T-cell (primary cell): Measurements from ENCODE around the gene LUC7L. TPM values are rescaled to one million over a fixed set of nuclear protein-coding genes. Genes with fewer than 3 reads are reported as not detected.

Source experiments
- ATAC-seq, 4 experiments: fragments of 200-7000 bp in 3 of 4; fragments of 150-1000 bp in 1 of 4; cut with Tn5 transposase; replicated peaks in 1 of 4; 1 replicate in 3 of 4; 2 replicates in 1 of 4; pipeline ENCODE4 v1.10.0; 2021; ENCODE audit warnings: moderate library complexity in 3 of 4, mild to moderate bottlenecking in 2 of 4, moderate number of reproducible peaks in 1 of 4
- CTCF ChIA-PET, 2 donors: fragments of 300-600 bp; sonication (Branson Sonifier 250); formaldehyde crosslinking; loops; one replicate each; lab custom pipeline; 2022; ENCODE audit warnings: antibody characterized with exemption in 2 of 2; lab: Charles Lee
- POLR2A ChIA-PET, 2 donors: fragments of 300-600 bp; sonication (Branson Sonifier 250); formaldehyde crosslinking; loops; one replicate each; lab custom pipeline; 2022; ENCODE audit warnings: antibody characterized with exemption in 2 of 2; lab: Charles Lee
- DNase-seq, 35 experiments: peaks; one replicate each; pipeline versions ENCODE4 v3.0.0 to v3.0.0-alpha.2; 2013 to 2023
- H3K27ac ChIP-seq: one replicate; pipeline ENCODE4 v1.5.1; 2013; ENCODE audit warnings: low read length
- H3K27me3 ChIP-seq, 2 experiments: replicated peaks in 1 of 2; 1 replicate in 1 of 2; 2 replicates in 1 of 2; pipeline versions ENCODE4 v1.6.1 to v1.7.0; 2013; ENCODE audit warnings: low read length in 1 of 2, mixed read lengths in 1 of 2; ENCODE audit not compliant: control insufficient read depth in 2 of 2, insufficient read depth in 2 of 2; ENCODE audit errors: extremely low read depth in 1 of 2
- H3K36me3 ChIP-seq, 2 donors: 1 replicate in 1 of 2; 2 replicates in 1 of 2; pipeline versions ENCODE4 v1.6.1 to v1.7.0; 2013; ENCODE audit warnings: low read length in 1 of 2; ENCODE audit not compliant: control insufficient read depth in 2 of 2, insufficient read depth in 1 of 2; ENCODE audit errors: extremely low read depth in 1 of 2
- H3K4me1 ChIP-seq, 2 experiments: 1 replicate in 1 of 2; 2 replicates in 1 of 2; pipeline versions ENCODE4 v1.6.1 to v1.7.0; 2013; ENCODE audit warnings: low read length in 2 of 2, mixed read lengths in 1 of 2; ENCODE audit not compliant: insufficient read depth in 2 of 2, control insufficient read depth in 1 of 2; ENCODE audit errors: extremely low read depth in 1 of 2
- H3K4me3 ChIP-seq, 2 donors: 1 replicate in 1 of 2; 2 replicates in 1 of 2; pipeline versions ENCODE4 v1.5.1 to v1.7.0; 2013; ENCODE audit warnings: mild to moderate bottlenecking in 2 of 2, low read length in 1 of 2, moderate library complexity in 1 of 2; ENCODE audit not compliant: control insufficient read depth in 1 of 2; ENCODE audit errors: extremely low read depth in 1 of 2
- H3K9me3 ChIP-seq: 2 replicates; pipeline ENCODE4 v1.7.0; 2013
- H3K27ac Mint-ChIP-seq, 2 donors: one replicate each; pipeline ENCODE4 v1.8.0; 2020 to 2021; ENCODE audit warnings: mild to moderate bottlenecking in 2 of 2, mixed read lengths in 2 of 2
- H3K27me3 Mint-ChIP-seq, 2 donors: one replicate each; pipeline ENCODE4 v1.8.0; 2021 to 2022; ENCODE audit warnings: mixed read lengths in 2 of 2
- H3K36me3 Mint-ChIP-seq: one replicate; pipeline ENCODE4 v1.8.0; 2021; ENCODE audit warnings: mixed read lengths
- H3K4me1 Mint-ChIP-seq, 3 donors: one replicate each; pipeline ENCODE4 v1.8.0; 2020 to 2022; ENCODE audit warnings: mixed read lengths in 3 of 3, mild to moderate bottlenecking in 1 of 3
- H3K4me3 Mint-ChIP-seq, 3 donors: one replicate each; pipeline ENCODE4 v1.8.0; 2020 to 2022; ENCODE audit warnings: mild to moderate bottlenecking in 3 of 3, mixed read lengths in 3 of 3, moderate library complexity in 3 of 3
- H3K9me3 Mint-ChIP-seq, 3 donors: one replicate each; pipeline ENCODE4 v1.8.0; 2020 to 2022; ENCODE audit warnings: mixed read lengths in 3 of 3
- WGBS: methylation state at CpG from one replicate; pipeline ENCODE4 v1.1.5; 2013; ENCODE audit warnings: missing lambda C conversion rate; ENCODE audit not compliant: insufficient coverage; 5-methylcytosine and 5-hydroxymethylcytosine counted together
- total RNA-seq, 35 experiments: library from RNA in 6 of 35; stranded (reverse) in 6 of 35; fragments of 120-200 nt in 1 of 35; gene quantifications; one replicate each; pipeline versions ENCODE4 v1.2.1 to v1.2.4 and lab custom pipeline; 2013 to 2026

Gene LUC7L
- total RNA-seq, 5 donors from 2014 or later (not counting 1 experiment from before 2014, with no cell fraction given) = 134 to 170 (median 158) TPM

- Histone ChIP-seq H3K27me3 (peaks cover 7 to 41% of the 10 kb centered on the region in 2 experiments), H3K4me1 (peaks cover 0 to 25% of the 10 kb centered on the region in 2 experiments), H3K9me3 (no peaks in the 10 kb centered on the region), H3K4me3 (peak overlapping the region; percentile 42 to 67), H3K27ac (no peak overlapping the region), H3K36me3 (no peaks in the 10 kb centered on the region)
- CTCF ChIA-PET = interaction anchor here (0.7 to 1.3 kb wide), 6 partner anchors 8 to 181 kb away, joined by 3 to 8 read pairs (median 4); no protein-coding TSS in a partner anchor
- WGBS = 2% methylated on average over 80 of the region's 89 CpGs
- peak; percentile 83 to 92 (median 87) for ATAC-seq
- Mint-ChIP-seq H3K36me3 (no peaks in the 10 kb centered on the region), H3K9me3 (no peaks in the 10 kb centered on the region), H3K27ac (no peak overlapping the region), H3K4me3 (peak overlapping the region; percentile 6 to 71 (median 57)), H3K4me1 (peaks cover 0 to 17% (median 6%) of the 10 kb centered on the region in 3 donors), H3K27me3 (peaks cover 5 to 26% of the 10 kb centered on the region in 2 donors)
- POLR2A ChIA-PET = no interaction called here
- DNase-seq = peak in 33 of 35 experiments; percentile 61 to 89 (median 82)
Observed at GRCh38 chr16:180681-181564, 48.3 kb downstream of the LUC7L start.

- ChIA-PET CTCF (interaction anchor here in 1 of 2 donors (0.7 to 0.8 kb wide), 3 partner anchors 9 to 182 kb away, joined by 3 to 8 read pairs (median 7); no protein-coding TSS in a partner anchor), POLR2A (no interaction called here)
- peaks cover 0 to 28% of the 10 kb centered on the region in 2 experiments for H3K4me1 ChIP-seq
- H3K9me3 ChIP-seq = no peaks in the 10 kb centered on the region
- Mint-ChIP-seq H3K27ac (no peak within 1 kb of the TSS), H3K4me3 (peak within 1 kb of the TSS; percentile 6 to 71 (median 57)), H3K9me3 (no peaks in the 10 kb centered on the region), H3K36me3 (no peaks in the 10 kb centered on the region), H3K27me3 (peaks cover 9 to 31% of the 10 kb centered on the region in 2 donors), H3K4me1 (peaks cover 3 to 22% (median 10%) of the 10 kb centered on the region in 3 donors)
- ATAC-seq = peak in 3 of 4 experiments; percentile 9 to 16 (median 13)
- H3K27me3 ChIP-seq = peaks cover 10 to 46% of the 10 kb centered on the region in 2 experiments
- peak in 11 of 35 experiments; percentile 9 to 60 (median 21) for DNase-seq
- H3K27ac ChIP-seq = no peak within 1 kb of the TSS
- H3K36me3 ChIP-seq = no peaks in the 10 kb centered on the region
- 11% methylated on average over 50 of the region's 59 CpGs for WGBS
- peak within 1 kb of the TSS; percentile 42 to 67 for H3K4me3 ChIP-seq
Observed at GRCh38 chr16:180101-180675, 49.1 kb downstream of the LUC7L start, which contains the start of gene HBQ1. HBQ1 (plus strand) TSS chr16:180459; CDS start chr16:180487, 28 bp downstream.

- H3K27me3 Mint-ChIP-seq = peaks cover 16 to 39% of the 10 kb centered on the region in 2 donors
- WGBS = 83% methylated on average over 7 of the region's 17 CpGs
- peaks cover 11 to 28% (median 13%) of the 10 kb centered on the region in 3 donors for H3K4me1 Mint-ChIP-seq
- no peak for DNase-seq
- Histone ChIP-seq H3K9me3 (no peaks in the 10 kb centered on the region), H3K4me1 (peaks cover 0 to 30% of the 10 kb centered on the region in 2 experiments), H3K27ac (no peak overlapping the region), H3K4me3 (peak overlapping the region in 1 of 2 donors; percentile 29), H3K27me3 (peaks cover 10 to 54% of the 10 kb centered on the region in 2 experiments), H3K36me3 (no peaks in the 10 kb centered on the region)
- POLR2A ChIA-PET = no interaction called here
- H3K4me3 Mint-ChIP-seq = peak overlapping the region in 2 of 3 donors; percentile 43 to 71
- ATAC-seq = no peak
- no peaks in the 10 kb centered on the region for H3K9me3 Mint-ChIP-seq
- H3K27ac Mint-ChIP-seq = no peak overlapping the region
- CTCF ChIA-PET = no interaction called here
- no peaks in the 10 kb centered on the region for H3K36me3 Mint-ChIP-seq
Observed at GRCh38 chr16:179211-180092, 49.8 kb downstream of the LUC7L start.

GRCh38 chr16:178668-179015 is 50.6 kb downstream of the LUC7L start:
- Mint-ChIP-seq H3K4me3 (no peak overlapping the region), H3K36me3 (no peaks in the 10 kb centered on the region), H3K27me3 (peaks cover 18 to 43% of the 10 kb centered on the region in 2 donors), H3K4me1 (peaks cover 12 to 32% (median 14%) of the 10 kb centered on the region in 3 donors), H3K27ac (no peak overlapping the region), H3K9me3 (no peaks in the 10 kb centered on the region)
- no peak for ATAC-seq
- ChIA-PET POLR2A (no interaction called here), CTCF (no interaction called here)
- WGBS = 84% methylated on average over 5 of the region's 11 CpGs
- Histone ChIP-seq H3K4me3 (no peak overlapping the region), H3K27ac (no peak overlapping the region), H3K4me1 (peaks cover 0 to 30% of the 10 kb centered on the region in 2 experiments), H3K36me3 (no peaks in the 10 kb centered on the region), H3K9me3 (no peaks in the 10 kb centered on the region), H3K27me3 (peaks cover 10 to 56% of the 10 kb centered on the region in 2 experiments)
- DNase-seq = no peak

- Histone ChIP-seq H3K4me1 (peaks cover 0 to 34% of the 10 kb centered on the region in 2 experiments), H3K27ac (no peak overlapping the region), H3K9me3 (no peaks in the 10 kb centered on the region), H3K4me3 (no peak overlapping the region), H3K36me3 (no peaks in the 10 kb centered on the region), H3K27me3 (peaks cover 10 to 61% of the 10 kb centered on the region in 2 experiments)
- Mint-ChIP-seq H3K27ac (no peak overlapping the region), H3K4me1 (peaks cover 12 to 35% (median 17%) of the 10 kb centered on the region in 3 donors), H3K36me3 (no peaks in the 10 kb centered on the region), H3K27me3 (peaks cover 21 to 48% of the 10 kb centered on the region in 2 donors), H3K4me3 (peak overlapping the region in 1 of 3 donors; percentile 51), H3K9me3 (no peaks in the 10 kb centered on the region)
- no peak for ATAC-seq
- 83% methylated on average over 5 of the region's 11 CpGs for WGBS
- no peak for DNase-seq
- CTCF ChIA-PET = no interaction called here
- POLR2A ChIA-PET = no interaction called here
Observed at GRCh38 chr16:177981-178667, 51.1 kb downstream of the LUC7L start.
